Muscle layer of colon (tissue), 2 donors: ENCODE results near the gene SAP130.

Experiments used
- H3K27ac ChIP-seq: one replicate; pipeline ENCODE4 v1.7.0; 2013; ENCODE audit warnings: low read depth, mild to moderate bottlenecking, low read length, moderate library complexity
- H3K27me3 ChIP-seq, 2 donors: one replicate each; pipeline ENCODE4 v1.7.0; 2013; ENCODE audit warnings: low read length in 2 of 2, mild to moderate bottlenecking in 2 of 2; ENCODE audit not compliant: insufficient read depth in 2 of 2, control insufficient read depth in 1 of 2
- H3K36me3 ChIP-seq: one replicate; pipeline ENCODE4 v1.7.0; 2013; ENCODE audit warnings: mild to moderate bottlenecking, low read length; ENCODE audit not compliant: insufficient read depth
- H3K4me1 ChIP-seq: one replicate; pipeline ENCODE4 v1.7.0; 2013; ENCODE audit warnings: mild to moderate bottlenecking, low read length; ENCODE audit not compliant: insufficient read depth
- H3K4me3 ChIP-seq, 2 donors: one replicate each; pipeline ENCODE4 v1.7.0; 2013; ENCODE audit warnings: low read length in 2 of 2, low read depth in 1 of 2, mild to moderate bottlenecking in 1 of 2, moderate library complexity in 1 of 2
- H3K9ac ChIP-seq: one replicate; pipeline ENCODE4 v1.7.0; 2013; ENCODE audit warnings: low read length
- H3K9me3 ChIP-seq: one replicate; pipeline ENCODE4 v1.7.0; 2013; ENCODE audit warnings: mild to moderate bottlenecking, low read length
- donor health status: abdominal sarcoma.
- donor health status: Adenocarcinoma of cecum.

SAP130 gene

GRCh38 chr2:127985026-127985734 is 42.7 kb downstream of the SAP130 start:
- Histone ChIP-seq H3K36me3 (peaks cover 74% of the 10 kb centered on the region), H3K9me3 (no peaks in the 10 kb centered on the region), H3K4me3 (no peak overlapping the region), H3K9ac (no peak overlapping the region), H3K27me3 (no peaks in the 10 kb centered on the region), H3K4me1 (no peaks in the 10 kb centered on the region), H3K27ac (no peak overlapping the region)

- Histone ChIP-seq H3K4me1 (no peaks in the 10 kb centered on the region), H3K36me3 (peaks cover 73% of the 10 kb centered on the region), H3K9me3 (no peaks in the 10 kb centered on the region)
These were observed 43.3 kb downstream of the SAP130 start for GRCh38 chr2:127984551-127984950.

DNA sequence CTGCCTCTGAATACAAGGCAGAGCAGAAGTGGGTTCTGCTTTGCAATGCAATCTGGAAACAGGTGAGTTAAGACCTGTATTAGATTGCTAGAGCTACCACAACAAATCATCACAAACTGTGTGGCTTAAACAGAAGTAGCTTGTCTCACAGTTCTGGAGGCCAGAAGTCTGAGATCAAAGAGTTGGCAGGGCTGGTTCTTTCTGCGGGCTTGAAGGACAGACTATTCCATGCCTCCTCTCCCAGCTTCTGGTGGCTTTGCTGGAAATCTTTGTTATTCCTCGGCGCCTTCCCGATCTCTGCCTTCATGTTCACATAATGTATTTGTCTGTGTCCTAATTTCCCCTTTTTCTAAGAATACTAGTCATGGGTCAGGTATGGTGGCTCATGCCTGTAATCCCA is 58.4 kb downstream of the SAP130 start:
- no peak overlapping the region for H3K9ac ChIP-seq
- no peaks in the 10 kb centered on the region for H3K4me1 ChIP-seq
- H3K27ac ChIP-seq = no peak overlapping the region
- no peak overlapping the region for H3K4me3 ChIP-seq
- H3K27me3 ChIP-seq = no peaks in the 10 kb centered on the region
- no peaks in the 10 kb centered on the region for H3K9me3 ChIP-seq
- H3K36me3 ChIP-seq = peaks cover 11% of the 10 kb centered on the region

More at GRCh38 chr2:127984551-127984950, 43.3 kb downstream of the SAP130 start:
- no peaks in the 10 kb centered on the region for H3K27me3 ChIP-seq
- no peak overlapping the region for H3K27ac ChIP-seq
- H3K4me3 ChIP-seq = no peak overlapping the region
- no peak overlapping the region for H3K9ac ChIP-seq

DNA sequence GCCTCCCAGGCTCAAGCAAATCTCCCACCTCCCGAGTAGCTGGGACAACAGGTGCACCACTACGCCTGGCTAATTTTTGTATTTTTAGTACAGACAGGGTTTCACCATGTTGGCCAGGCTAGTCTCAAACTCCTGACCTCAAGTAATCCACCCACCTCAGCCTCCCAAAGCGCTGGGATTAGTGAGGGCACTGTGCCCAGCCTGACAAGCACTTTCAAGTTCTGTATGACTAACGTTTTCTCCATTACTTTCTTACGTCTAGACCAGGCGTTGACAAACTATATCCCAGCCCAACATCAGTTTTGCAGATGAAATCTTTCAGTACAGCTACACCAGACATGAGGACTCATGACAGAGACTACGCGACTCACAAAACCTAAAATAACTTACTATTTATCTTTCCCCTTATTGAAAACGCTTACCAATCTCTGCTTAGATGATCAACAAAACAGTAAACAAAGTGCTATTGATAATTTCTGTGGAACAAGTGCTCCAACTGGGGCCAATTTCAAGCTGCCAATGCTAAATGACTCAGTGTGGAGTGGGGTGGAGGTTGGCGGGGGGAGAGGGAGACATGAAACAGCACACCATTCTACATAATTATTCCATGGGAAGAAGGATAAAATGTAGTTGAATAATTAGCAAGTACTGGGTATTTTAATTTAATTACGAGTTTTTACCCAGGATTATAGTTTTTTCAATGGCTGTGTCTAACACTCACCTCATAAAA is 59.1 kb downstream of the SAP130 start:
- Histone ChIP-seq H3K9ac (no peak overlapping the region), H3K27me3 (no peaks in the 10 kb centered on the region), H3K4me1 (no peaks in the 10 kb centered on the region), H3K4me3 (no peak overlapping the region), H3K9me3 (no peaks in the 10 kb centered on the region), H3K36me3 (peaks cover 14% of the 10 kb centered on the region), H3K27ac (no peak overlapping the region)

DNA sequence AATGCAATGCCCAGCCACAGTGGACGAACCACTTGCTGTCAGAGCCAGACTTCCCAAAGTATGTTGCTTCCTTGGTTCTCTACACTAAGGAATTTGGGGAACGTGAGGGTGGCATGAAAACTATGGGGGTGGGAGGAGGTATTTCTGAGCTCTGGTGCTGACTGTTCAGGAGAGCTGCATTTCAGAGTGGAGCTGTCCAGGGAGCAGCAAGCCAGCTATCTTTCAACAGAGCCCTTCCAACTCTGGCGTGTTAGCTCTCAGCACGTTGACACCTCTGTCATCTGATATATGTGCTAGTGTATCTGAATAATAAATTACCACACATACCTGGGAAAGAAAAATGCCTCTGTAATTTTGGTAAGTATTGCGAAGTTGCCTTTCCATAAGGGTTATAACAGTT is 66.1 kb downstream of the SAP130 start:
- H3K36me3 ChIP-seq = peaks cover 23% of the 10 kb centered on the region
- H3K27ac ChIP-seq = no peak overlapping the region
- H3K27me3 ChIP-seq = no peaks in the 10 kb centered on the region

GRCh38 chr2:127957240-127957639 is 70.6 kb downstream of the SAP130 start:
- H3K4me1 ChIP-seq = peaks cover 18% of the 10 kb centered on the region
- no peak overlapping the region for H3K27ac ChIP-seq
- no peak overlapping the region for H3K9ac ChIP-seq
- no peaks in the 10 kb centered on the region for H3K27me3 ChIP-seq
- H3K36me3 ChIP-seq = peaks cover 28% of the 10 kb centered on the region
- H3K9me3 ChIP-seq = no peaks in the 10 kb centered on the region
- no peak overlapping the region for H3K4me3 ChIP-seq

More for the DNA sequence above, 66.1 kb downstream of the SAP130 start:
- Histone ChIP-seq H3K4me3 (no peak overlapping the region), H3K4me1 (no peaks in the 10 kb centered on the region), H3K9ac (no peak overlapping the region), H3K9me3 (no peaks in the 10 kb centered on the region)

DNA sequence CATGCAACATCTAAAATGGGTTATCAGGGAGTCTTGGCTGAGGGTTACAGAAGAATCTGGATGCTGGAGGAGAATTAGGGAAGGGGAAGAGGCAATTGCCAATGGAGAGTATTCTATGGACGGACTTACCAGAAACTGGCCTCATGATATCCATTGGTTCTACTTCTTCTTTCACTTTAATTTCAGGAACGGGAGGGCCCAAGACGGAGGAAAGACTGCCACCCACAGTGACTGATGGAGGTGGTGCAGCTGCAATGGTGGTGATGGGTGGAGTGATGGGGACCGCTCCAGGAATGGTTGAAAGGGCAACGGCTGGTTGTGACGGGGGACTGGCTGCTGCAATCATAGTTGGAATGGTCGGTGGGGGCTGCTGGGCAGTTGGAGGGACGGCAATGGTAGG is 73.0 kb downstream of the SAP130 start:
- Histone ChIP-seq H3K4me3 (no peak overlapping the region), H3K9me3 (no peaks in the 10 kb centered on the region), H3K4me1 (peaks cover 18% of the 10 kb centered on the region), H3K9ac (no peak overlapping the region), H3K27me3 (no peaks in the 10 kb centered on the region), H3K27ac (no peak overlapping the region), H3K36me3 (peaks cover 33% of the 10 kb centered on the region)

DNA sequence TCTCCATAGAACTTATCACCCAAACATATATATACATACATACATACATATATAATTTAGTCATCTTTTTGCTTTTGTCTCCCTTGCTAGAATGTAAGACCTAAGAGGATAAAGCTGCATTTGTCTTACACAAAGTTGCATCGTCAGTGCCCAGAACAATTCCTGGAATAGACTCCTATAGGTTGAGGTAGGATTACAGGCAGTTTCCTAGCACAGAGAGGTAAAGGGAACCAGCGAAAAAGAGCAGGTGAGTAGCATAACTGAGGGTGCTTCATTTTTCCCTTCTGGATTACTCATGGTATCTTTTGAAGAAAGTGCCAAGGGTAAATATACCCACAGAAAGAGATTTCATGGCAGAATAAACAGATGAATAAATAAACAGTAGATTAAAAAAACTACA is 74.0 kb downstream of the SAP130 start:
- peaks cover 18% of the 10 kb centered on the region for H3K4me1 ChIP-seq
- no peak overlapping the region for H3K9ac ChIP-seq
- H3K27ac ChIP-seq = peak overlapping the region; percentile 2
- no peak overlapping the region for H3K4me3 ChIP-seq
- H3K36me3 ChIP-seq = peaks cover 38% of the 10 kb centered on the region
- no peaks in the 10 kb centered on the region for H3K27me3 ChIP-seq
- H3K9me3 ChIP-seq = no peaks in the 10 kb centered on the region

GRCh38 chr2:127953128-127953718 is 74.6 kb downstream of the SAP130 start:
- Histone ChIP-seq H3K9me3 (no peaks in the 10 kb centered on the region), H3K36me3 (peaks cover 41% of the 10 kb centered on the region), H3K4me1 (peaks cover 18% of the 10 kb centered on the region), H3K27ac (peak overlapping the region; percentile 2), H3K4me3 (no peak overlapping the region), H3K27me3 (no peaks in the 10 kb centered on the region), H3K9ac (no peak overlapping the region)

- Histone ChIP-seq H3K27me3 (no peaks in the 10 kb centered on the region), H3K27ac (no peak overlapping the region), H3K36me3 (peaks cover 49% of the 10 kb centered on the region), H3K4me3 (no peak overlapping the region), H3K4me1 (peaks cover 18% of the 10 kb centered on the region), H3K9me3 (no peaks in the 10 kb centered on the region), H3K9ac (no peak overlapping the region)
These were observed 76.8 kb downstream of the SAP130 start for GRCh38 chr2:127951026-127951425.

DNA sequence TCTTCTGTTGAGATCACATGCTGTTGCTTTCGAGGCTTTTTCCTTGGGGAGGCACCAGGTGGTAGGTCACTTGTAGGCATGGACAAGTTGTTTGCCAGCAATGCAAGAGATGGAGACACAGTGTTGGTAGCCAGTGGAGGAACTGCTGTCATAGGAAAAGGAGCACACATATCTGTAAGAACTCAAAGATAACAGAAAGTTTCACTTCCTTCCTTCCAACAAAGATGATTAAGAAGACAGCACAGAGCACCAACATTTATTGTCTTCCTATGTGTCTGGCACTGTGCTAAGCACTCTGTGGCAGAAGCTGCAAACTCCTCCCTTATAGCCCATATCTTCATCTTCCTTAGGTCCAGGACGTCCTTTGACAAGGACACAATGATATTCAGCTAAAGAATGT is 77.6 kb downstream of the SAP130 start:
- Histone ChIP-seq H3K4me3 (no peak overlapping the region), H3K27me3 (no peaks in the 10 kb centered on the region), H3K9me3 (no peaks in the 10 kb centered on the region), H3K9ac (no peak overlapping the region), H3K4me1 (peaks cover 18% of the 10 kb centered on the region), H3K27ac (no peak overlapping the region), H3K36me3 (peaks cover 54% of the 10 kb centered on the region)
